Vein endothelial cell (primary cell): Measurements from ENCODE around the gene MFSD11. TPM values are rescaled to one million over a fixed set of nuclear protein-coding genes. Genes with fewer than 3 reads are reported as not detected.

Experiments
- small RNA-seq: library from RNA; depleted of rRNA; stranded (forward); fragments of <200 nt; gene quantifications from one replicate; pipeline ENCODE3, GENCODE V24; 2012
- total RNA-seq: library from RNA; depleted of rRNA; stranded (reverse); fragments of >200 nt; gene quantifications from 2 replicates; pipeline ENCODE4 v1.2.3, GENCODE V29; 2012

The MFSD11 gene
- total RNA-seq: 27.8 and 36.5 TPM in 2 replicates

GRCh38 chr17:76737676-76738467 is at the start of gene MFSD11:
Gene MFSD11 (plus strand): TSS chr17:76738119. CDS start chr17:76738353, 234 bp downstream.

GRCh38 chr17:76710863-76711611 is 26.9 kb upstream of the MFSD11 start, which contains the start of gene MXRA7:
Gene MXRA7 (minus strand): TSS chr17:76710965. CDS start chr17:76710946, 19 bp downstream.

DNA sequence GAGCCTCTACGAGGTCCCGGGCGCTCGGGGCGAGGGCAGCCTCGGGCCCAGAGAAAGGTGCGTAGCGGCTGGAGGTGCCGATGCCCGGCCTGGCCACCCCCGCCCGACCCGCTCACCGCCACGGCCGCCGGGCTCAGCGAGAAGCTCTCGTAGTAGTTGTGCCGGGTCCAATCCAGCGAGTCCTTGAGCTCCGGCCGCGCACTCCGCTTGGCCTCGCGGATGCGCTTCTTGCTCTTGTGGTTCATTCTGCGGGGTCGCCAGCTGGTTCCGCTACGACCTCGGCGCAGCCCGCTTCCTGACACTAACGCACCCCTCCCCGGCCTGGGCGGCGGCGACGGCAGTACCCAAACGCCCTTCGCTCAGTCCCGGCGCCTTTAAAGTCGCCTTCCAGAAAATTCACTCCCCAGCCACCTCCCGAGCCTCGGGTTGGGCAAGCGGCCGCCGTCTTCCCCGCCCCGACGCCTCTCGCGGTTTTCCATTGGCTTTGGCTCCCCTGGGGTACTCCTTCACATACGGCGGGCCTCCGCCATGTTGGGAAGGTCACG is 11.6 kb upstream of the MFSD11 start, which contains the start of gene JMJD6:
Gene JMJD6, minus strand, starts transcription at position 376 of the 545 bp plus-strand sequence. Its CDS starts 131 bp downstream, at position 245.

GRCh38 chr17:76726776-76727718 is 10.9 kb upstream of the MFSD11 start, which contains the start of gene METTL23:
Gene METTL23 (plus strand): TSS chr17:76726839. CDS start chr17:76729711, 2,872 bp downstream.

DNA sequence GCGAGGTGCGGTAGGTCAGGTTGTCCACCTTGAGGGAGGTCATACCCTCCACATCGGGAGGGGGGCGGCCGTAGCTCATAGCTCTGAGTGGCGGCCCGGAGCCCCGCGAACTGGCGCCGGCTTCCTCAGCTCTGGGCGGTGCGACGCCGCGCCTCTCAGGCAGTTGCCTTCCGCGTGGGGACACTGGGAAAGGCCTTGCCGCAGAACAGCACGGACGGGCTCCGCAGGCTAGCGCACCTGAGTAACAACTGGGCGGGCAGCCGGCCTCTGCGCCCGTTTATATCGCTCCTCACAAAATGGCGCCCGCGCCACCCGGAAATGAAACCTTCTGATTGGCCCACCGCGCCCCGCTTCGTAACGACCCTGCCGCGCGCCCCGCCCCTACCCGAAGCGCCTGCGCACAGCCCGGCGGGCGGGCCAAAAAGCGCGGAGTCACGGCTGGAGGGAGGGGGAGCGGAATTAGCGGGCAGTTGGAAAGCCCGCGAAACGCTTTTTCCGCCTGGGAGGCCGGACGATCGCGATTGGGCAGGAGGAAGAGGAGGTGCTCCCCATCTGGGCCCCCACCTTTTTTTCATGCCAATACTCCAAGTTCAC is 740 bp upstream of the MFSD11 start, which contains the start of gene SRSF2:
Gene SRSF2, minus strand, starts transcription at position 250 of the 594 bp plus-strand sequence. Its CDS starts 171 bp downstream, at position 79.

Small RNA genes within 50 kb of the gene (small RNA-seq; reads per million reads assigned to genes)
- gene AC005837.3: not detected
- not detected for gene RF02271
- not detected for gene RNU6-97P
- 0.13 reads per million for gene RNY4P36

Other genes starting within 250 kb of the MFSD11 start
- 18.0 and 29.7 TPM in 2 replicates for gene RHBDF2, start 236.7 kb upstream of the MFSD11 start, total RNA-seq
- 0.38 and 0.65 TPM in 2 replicates for gene CYGB, start 200.4 kb upstream of the MFSD11 start, total RNA-seq
- gene PRCD, start 198.1 kb upstream of the MFSD11 start, total RNA-seq: under 0.01 TPM in 1 of 2 replicates, not detected in the other
- gene ST6GALNAC2, start 152.3 kb upstream of the MFSD11 start, total RNA-seq: under 0.01 and 0.10 TPM in 2 replicates
- gene ST6GALNAC1, start 94.4 kb upstream of the MFSD11 start, total RNA-seq: not detected in 2 replicates
- 142 and 166 TPM in 2 replicates for gene MXRA7, start 27.2 kb upstream of the MFSD11 start, total RNA-seq
- 14.0 and 19.0 TPM in 2 replicates for gene JMJD6, start 11.5 kb upstream of the MFSD11 start, total RNA-seq
- 19.9 and 22.9 TPM in 2 replicates for gene METTL23, start 11.3 kb upstream of the MFSD11 start, total RNA-seq
- 187 and 236 TPM in 2 replicates for gene SRSF2, start 788 bp upstream of the MFSD11 start, total RNA-seq
- gene MGAT5B, start 130.3 kb downstream of the MFSD11 start, total RNA-seq: 2.0 and 2.2 TPM in 2 replicates